ENCODE measurements around the gene DMXL1.

DMXL1 gene, protein sequence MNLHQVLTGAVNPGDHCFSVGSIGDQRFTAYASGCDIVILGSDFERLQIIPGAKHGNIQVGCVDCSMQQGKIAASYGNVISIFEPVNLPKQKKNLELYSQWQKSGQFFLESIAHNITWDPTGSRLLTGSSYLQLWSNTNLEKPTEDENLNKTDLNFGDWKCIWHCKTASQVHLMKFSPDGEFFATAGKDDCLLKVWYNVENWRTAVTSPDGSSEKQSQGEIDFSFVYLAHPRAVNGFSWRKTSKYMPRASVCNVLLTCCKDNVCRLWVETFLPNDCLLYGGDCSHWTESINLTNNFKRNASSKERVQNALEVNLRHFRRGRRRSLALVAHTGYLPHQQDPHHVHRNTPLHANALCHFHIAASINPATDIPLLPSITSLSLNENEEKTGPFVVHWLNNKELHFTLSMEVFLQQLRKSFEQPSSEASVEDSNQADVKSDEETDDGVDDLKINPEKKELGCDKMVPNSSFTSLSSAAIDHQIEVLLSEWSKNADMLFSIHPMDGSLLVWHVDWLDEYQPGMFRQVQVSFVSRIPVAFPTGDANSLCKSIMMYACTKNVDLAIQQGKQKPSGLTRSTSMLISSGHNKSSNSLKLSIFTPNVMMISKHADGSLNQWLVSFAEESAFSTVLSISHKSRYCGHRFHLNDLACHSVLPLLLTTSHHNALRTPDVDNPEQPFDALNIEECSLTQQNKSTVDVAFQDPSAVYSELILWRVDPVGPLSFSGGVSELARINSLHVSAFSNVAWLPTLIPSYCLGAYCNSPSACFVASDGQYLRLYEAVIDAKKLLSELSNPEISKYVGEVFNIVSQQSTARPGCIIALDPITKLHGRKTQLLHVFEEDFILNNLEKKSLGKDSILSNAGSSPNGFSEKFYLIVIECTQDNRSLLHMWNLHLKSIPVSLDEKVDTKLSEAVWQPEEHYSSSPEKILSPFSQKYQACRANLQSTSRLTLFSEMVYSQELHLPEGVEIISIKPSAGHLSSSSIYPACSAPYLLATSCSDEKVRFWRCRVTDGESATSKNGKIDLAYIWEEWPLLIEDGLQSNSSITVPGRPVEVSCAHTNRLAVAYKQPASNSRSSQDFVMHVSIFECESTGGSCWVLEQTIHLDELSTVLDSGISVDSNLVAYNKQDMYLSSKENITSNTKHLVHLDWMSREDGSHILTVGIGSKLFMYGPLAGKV (N-terminal part only)

DNA sequence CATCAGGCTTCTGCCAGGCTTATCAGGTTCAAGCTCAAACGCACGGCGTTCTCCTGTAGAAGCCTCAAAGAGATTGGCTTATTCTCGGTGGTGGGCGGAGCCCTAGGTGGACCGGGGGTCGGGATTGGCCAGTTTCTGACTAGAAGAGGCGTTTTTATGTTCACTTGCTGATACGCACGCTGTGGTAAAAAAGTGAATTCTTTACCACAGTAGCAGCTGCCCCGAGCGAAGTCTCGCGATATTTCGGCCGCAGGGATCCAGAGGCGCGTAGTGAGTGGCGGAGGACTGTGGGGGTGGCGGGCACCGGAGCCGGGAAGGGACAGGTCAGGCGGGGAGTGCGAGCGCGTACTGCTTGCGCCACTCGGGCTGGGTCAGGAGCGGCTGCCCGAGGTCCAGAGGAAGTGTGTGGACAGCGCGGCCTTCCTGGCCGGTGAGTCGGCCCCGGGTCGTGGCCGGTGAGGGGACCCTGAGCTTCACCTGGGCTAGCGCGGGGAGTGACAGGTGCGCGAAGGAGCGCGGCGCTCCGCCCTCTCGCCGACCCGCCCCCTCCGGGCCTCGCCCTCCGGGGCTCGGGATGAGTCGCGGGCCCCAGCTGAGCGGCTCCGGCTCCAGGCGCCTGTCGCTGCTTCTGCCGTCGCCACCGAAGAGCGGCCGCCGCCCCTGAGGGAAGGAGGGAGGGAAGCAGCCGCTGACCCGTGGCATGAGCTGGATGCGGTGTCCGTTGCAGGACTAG, at the start of gene DMXL1:
DMXL1 (plus strand) TSS at position 260 of the 733 bp plus-strand sequence. CDS start 483 bp downstream, outside the sequence.
- peak within 1 kb of the TSS; percentile 99 for H3K4me3 ChIP-seq (ENCODE audit: low read depth, low read length)
- no peak for TF ChIP-seq CTCF (IDR thresholded peaks at IDR 0.05; ENCODE audit: borderline replicate concordance, insufficient read depth, low read depth, low read length)

GRCh38 chr5:119021149-119021732, 49.6 kb upstream of the DMXL1 start:
- no peak for TF ChIP-seq CTCF (IDR thresholded peaks at IDR 0.05; ENCODE audit: borderline replicate concordance, insufficient read depth, low read depth, low read length)
- no peak overlapping the region for H3K4me3 ChIP-seq (ENCODE audit: low read depth, low read length)

- no peak overlapping the region for H3K4me3 ChIP-seq (ENCODE audit: low read depth, low read length)
- peak; percentile 38; the same call in 1 of the 2 replicates for TF ChIP-seq CTCF (IDR thresholded peaks at IDR 0.05; ENCODE audit: borderline replicate concordance, insufficient read depth, low read depth, low read length)
Measured at GRCh38 chr5:119022017-119022745, 48.7 kb upstream of the DMXL1 start.

DNA sequence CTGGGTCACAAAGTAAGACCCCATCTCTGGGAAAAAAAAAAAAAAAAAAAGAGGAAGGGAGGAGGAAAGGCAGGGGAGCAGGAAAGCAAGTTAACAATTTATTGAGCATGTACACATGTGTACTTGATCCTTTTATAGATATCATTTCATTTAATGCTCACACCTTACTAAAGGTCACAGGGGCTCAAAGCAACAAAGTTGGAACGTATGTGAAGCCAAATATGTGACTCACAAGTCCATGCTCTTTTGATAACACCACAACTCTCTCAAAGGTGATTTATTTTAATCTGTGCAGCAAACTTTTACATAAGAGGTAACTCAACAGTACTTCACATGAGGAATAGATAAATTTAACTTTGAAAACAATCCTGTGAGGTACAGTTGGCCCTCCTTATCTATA, 48.1 kb upstream of the DMXL1 start:
- H3K4me3 ChIP-seq (ENCODE audit: low read depth, low read length) = no peak overlapping the region
- TF ChIP-seq CTCF (IDR thresholded peaks at IDR 0.05; ENCODE audit: borderline replicate concordance, insufficient read depth, low read depth, low read length) = no peak

GRCh38 chr5:119028575-119028974, 42.3 kb upstream of the DMXL1 start:
- no peak for TF ChIP-seq CTCF (IDR thresholded peaks at IDR 0.05; ENCODE audit: borderline replicate concordance, insufficient read depth, low read depth, low read length)
- no peak overlapping the region for H3K4me3 ChIP-seq (ENCODE audit: low read depth, low read length)
